ENCODE results near the gene CMYA5. TPM values are rescaled to one million over a fixed set of nuclear protein-coding genes. Genes with fewer than 3 reads are reported as not detected.

Gene CMYA5
- total and polyA plus RNA-seq, 2 of the 4 experiments (the other 2 are of a cell fraction), result 0.39 to 0.90 TPM

DNA sequence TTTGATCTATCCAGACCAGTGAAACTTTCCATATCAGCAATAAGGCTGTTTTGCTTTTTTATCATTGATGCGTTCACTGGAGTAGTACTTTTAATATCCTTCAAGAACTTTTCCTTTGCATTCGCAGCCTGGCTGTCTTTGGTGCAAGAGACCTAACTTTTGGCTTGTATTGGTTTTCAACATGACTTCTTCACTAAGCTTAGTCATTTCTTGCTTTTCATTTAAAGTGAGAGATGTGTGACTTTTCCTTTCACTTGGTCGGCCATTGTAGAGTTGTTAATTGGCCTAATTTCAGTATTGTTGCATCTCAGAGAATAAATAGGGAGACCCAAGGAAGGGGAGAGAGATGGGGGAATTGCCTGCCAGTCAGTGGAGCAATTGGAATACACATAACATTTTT, 26.4 kb upstream of the CMYA5 start:
- no CpG with 5 or more reads among the region's 3 CpGs for WGBS, 2 experiments (ENCODE audit: extremely low coverage in 2 of 2, insufficient read length in 1 of 2)
- no peak overlapping the region for H2BK20ac ChIP-seq (ENCODE audit: low read depth, low read length)
- H3K4me1 ChIP-seq (ENCODE audit: control insufficient read depth, insufficient read depth, low read length), result no peaks in the 10 kb centered on the region
- no peak overlapping the region for H3K4me2 ChIP-seq (ENCODE audit: low read depth, low read length)
- H3K9ac ChIP-seq (ENCODE audit: low read depth, low read length), result no peak overlapping the region
- in situ Hi-C loops (cut with MboI; ENCODE audit: low sequenced_read_pairs) (no loop called here), intact Hi-C loops (cut with micrococcal nuclease) (no loop called here), dilution Hi-C loops (cut with HindIII; ENCODE audit: low sequenced_read_pairs, unreplicated experiment) (no loop called here)
- no peak for ATAC-seq (ENCODE audit: low read depth)
- H4K20me1 ChIP-seq (ENCODE audit: insufficient read depth, low read length), result no peaks in the 10 kb centered on the region
- CTCF ChIA-PET, result no interaction called here
- no peak overlapping the region for H3K56ac ChIP-seq (ENCODE audit: extremely low read depth, insufficient read depth, low read length)
- H3K27me3 ChIP-seq (ENCODE audit: control insufficient read depth, insufficient read depth, low read length), result no peaks in the 10 kb centered on the region
- no peak overlapping the region for H3K27ac ChIP-seq (ENCODE audit: insufficient read depth, low read length)
- no peak for DNase-seq
- H4K8ac ChIP-seq (ENCODE audit: low read depth in 2 of 2, low read length in 2 of 2), result no peak overlapping the region
- H3K23ac ChIP-seq (ENCODE audit: low read depth, low read length), result no peak overlapping the region
- peaks cover 6% of the 10 kb centered on the region for H3K36me3 ChIP-seq (ENCODE audit: control insufficient read depth, insufficient read depth, low read length)
- no peak overlapping the region for H2BK5ac ChIP-seq (ENCODE audit: low read depth, low read length, poor library complexity, severe bottlenecking)
- H3K14ac ChIP-seq (replicated peaks; ENCODE audit: low read depth, low read length), result no peak overlapping the region
- no peak overlapping the region for H3K4me3 ChIP-seq (ENCODE audit: insufficient read depth, low read depth, low read length)
- POLR2A ChIA-PET (ENCODE audit: unreplicated experiment), result no interaction called here
- no peak overlapping the region for H2BK15ac ChIP-seq (ENCODE audit: low read depth, low read length)
- H2AFZ ChIP-seq (replicated peaks; ENCODE audit: low read length, poor library complexity), result no peak overlapping the region
- BruUV-seq (replicated peaks), result no TSS peak
- no peak for TF ChIP-seq RAD21 (IDR thresholded peaks at IDR 0.05; ENCODE audit: low read length)
- no peak for TF ChIP-seq POLR2A (IDR thresholded peaks at IDR 0.05; ENCODE audit: low read depth, low read length)
- no peak for TF ChIP-seq RCOR1 (IDR thresholded peaks at IDR 0.05; ENCODE audit: insufficient replicate concordance, low read length)
- no peak for TF ChIP-seq CTCF (conservative IDR thresholded peaks at IDR 0.05; ENCODE audit: low read depth, low read length)
- TF ChIP-seq NFE2L2 (IDR thresholded peaks at IDR 0.05; ENCODE audit: low read depth, low read length), result no peak
- TF ChIP-seq SMC3 (IDR thresholded peaks at IDR 0.05; ENCODE audit: low read depth, low read length), result no peak
- no peak for TF ChIP-seq MAZ (IDR thresholded peaks at IDR 0.05; ENCODE audit: borderline replicate concordance, low read depth, low read length)
- TF ChIP-seq USF2 (IDR thresholded peaks at IDR 0.05; ENCODE audit: low read depth, low read length), result no peak
- TF ChIP-seq CHD1 (IDR thresholded peaks at IDR 0.05; ENCODE audit: low read depth, low read length), result no peak
- TF ChIP-seq MAFK (IDR thresholded peaks at IDR 0.05; ENCODE audit: low read depth, low read length), result no peak
- no peak for TF ChIP-seq FOS (IDR thresholded peaks at IDR 0.05; ENCODE audit: low read depth, low read length)
- TF ChIP-seq CEBPB (IDR thresholded peaks at IDR 0.05; ENCODE audit: low read depth, low read length), result no peak
- no peak for TF ChIP-seq RFX5 (IDR thresholded peaks at IDR 0.05; ENCODE audit: low read depth, low read length)
- TF ChIP-seq BHLHE40 (IDR thresholded peaks at IDR 0.05; ENCODE audit: low read depth, low read length), result no peak
- TF ChIP-seq MXI1 (IDR thresholded peaks at IDR 0.05; ENCODE audit: borderline replicate concordance, low read depth, low read length), result no peak
- no peak for TF ChIP-seq ELK1 (IDR thresholded peaks at IDR 0.05; ENCODE audit: borderline replicate concordance, low read depth, low read length)
- no peak overlapping the region for H2AK9ac ChIP-seq (replicated peaks; ENCODE audit: low read depth, low read length, poor library complexity)
- H3K79me1 ChIP-seq (ENCODE audit: low read depth in 1 of 2, low read length in 2 of 2), result no peaks in the 10 kb centered on the region
- H2BK120ac ChIP-seq (ENCODE audit: low read depth, low read length), result no peak overlapping the region
- no peak overlapping the region for H2AK5ac ChIP-seq (ENCODE audit: low read depth, low read length)
- no peaks in the 10 kb centered on the region for H3K9me1 ChIP-seq (ENCODE audit: insufficient read depth, low read length)
- H3K18ac ChIP-seq (ENCODE audit: low read depth, low read length), result no peak overlapping the region
- no peaks in the 10 kb centered on the region for H3K9me3 ChIP-seq (ENCODE audit: control insufficient read depth, insufficient read depth, low read length)
- H3K4ac ChIP-seq (ENCODE audit: low read depth, low read length), result no peak overlapping the region
- no peak overlapping the region for H4K5ac ChIP-seq (ENCODE audit: low read depth, low read length)
- H4K91ac ChIP-seq (ENCODE audit: insufficient read depth, low read depth, low read length), result no peak overlapping the region
